Stimulated activated CD4-positive, alpha-beta T cell treated with anti-CD3 and anti-CD28 coated beads, TNF-alpha, amount 100 ng/mL, for 24 hours (primary cell): ENCODE data around the gene VEPH1.
A peak's percentile ranks its signal among the peaks of the same experiment; 100 is the strongest.

Experiments
- DNase-seq, 3 experiments: peaks; one replicate each; pipeline ENCODE4 v3.0.0-alpha.2; 2020; ENCODE audit warnings: low read depth in 3 of 3

Gene VEPH1

DNA sequence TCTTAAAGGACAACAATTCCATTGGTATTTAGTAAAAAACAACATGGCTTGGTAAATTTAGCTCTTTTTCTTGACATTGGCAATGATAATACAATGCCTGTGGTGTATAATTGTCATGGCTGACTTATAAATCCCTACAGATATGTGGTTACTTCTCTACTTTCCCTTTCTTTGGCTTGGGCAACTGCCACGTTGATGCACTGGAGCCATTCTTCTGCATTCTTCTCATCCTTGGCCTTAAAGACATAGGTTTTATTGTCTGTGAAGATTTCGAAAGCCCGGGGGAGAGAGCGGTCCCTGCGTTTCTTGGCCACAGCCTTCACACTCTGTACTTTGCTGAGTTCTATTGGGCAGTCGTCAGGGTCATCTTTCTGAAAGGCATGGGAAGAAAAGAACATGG is 242.2 kb downstream of the VEPH1 start:
- DNase-seq, result no peak

DNA sequence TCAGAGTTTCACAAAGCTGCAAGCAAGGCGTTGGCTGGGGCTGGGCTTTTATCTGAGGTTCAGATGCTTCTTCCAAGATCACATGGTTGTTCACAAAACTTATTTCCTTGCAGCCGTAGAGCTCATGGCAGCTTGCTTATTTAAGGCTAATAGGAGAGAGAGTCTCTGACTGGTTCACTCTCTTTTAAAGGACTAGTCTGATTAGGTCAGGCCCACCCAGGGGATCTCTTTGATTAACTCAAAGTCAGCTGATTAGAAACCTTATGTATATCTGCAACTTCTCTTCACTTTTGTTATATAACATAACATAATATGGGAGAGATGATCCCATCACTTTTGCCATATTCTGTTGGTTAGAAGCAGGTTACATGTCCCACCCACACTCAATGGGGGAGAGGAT is 243.4 kb downstream of the VEPH1 start:
- DNase-seq, result no peak

DNA sequence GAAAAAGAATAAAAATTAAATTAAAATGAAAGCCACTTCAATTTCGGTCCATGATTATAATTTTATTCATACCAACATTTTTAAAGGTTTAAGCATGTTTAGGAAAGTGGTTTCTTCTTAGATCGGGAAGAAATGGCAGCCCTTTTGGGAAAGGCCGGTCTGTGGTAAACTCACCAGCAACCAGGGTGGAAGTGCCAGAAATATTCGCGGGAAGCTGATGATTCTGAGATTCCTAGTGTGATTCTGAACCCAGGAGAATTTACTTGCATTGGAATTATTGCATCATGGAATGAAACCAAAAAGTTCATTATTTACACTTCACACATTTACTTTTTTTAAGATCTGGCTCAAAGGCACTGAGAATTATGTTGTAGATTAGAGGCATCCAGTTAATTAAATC is 246.1 kb downstream of the VEPH1 start:
- DNase-seq, result no peak

DNA sequence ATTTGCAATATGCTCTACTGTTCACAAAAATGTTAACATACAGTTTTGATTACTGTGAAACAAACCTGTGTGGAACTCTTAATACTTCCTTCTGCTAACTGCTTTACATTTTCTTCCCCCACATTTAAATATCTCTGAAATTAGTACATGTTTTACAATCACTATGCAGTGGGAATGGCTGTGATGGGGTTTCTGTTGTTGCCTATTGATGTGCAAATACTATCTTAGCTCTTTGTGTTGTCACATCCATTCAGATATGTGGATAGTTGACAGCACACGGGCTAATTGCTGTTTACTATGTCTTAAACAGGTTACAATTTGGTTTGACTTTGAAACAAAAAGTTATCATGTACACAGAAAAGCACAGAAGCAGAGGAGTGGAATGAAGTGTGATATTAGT is 247.4 kb downstream of the VEPH1 start:
- no peak for DNase-seq

DNA sequence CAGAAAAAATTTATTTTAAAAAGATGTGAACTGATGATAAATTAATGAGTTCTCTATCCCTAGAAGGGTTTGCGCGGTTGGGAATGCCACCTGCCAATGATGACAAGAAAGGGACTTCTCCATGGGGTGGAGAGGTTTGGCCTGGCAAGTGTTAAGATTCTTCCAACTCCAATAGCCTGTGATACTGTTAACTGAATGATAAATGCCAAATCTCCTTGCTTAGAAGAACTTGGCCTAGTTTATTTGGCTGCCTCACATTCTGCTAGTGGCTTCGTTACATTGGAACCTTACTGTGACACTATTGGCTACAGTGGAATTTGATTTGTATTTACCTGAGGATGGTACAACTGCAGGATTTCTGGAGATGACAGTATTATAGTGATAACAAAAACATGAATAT is 251.5 kb downstream of the VEPH1 start:
- no peak for DNase-seq

DNA sequence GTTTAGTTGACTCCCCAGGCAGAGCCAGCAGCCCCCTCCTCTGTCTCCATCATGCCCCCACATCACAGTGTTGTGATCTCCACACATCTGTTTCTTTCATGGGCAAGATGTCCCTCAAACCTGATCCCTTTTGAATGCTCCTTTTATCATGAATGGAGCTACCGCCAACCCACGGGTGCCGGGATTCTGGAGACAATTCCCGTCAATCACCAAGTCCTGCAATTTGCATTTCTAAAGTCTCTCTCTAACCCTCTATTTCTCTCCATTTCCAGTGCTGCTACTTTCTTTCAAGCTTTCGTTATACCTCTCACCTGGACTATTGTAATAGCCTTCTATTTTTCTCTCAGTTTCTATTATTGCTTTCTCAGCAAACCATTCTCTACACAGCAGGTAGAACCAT is 253.6 kb downstream of the VEPH1 start:
- no peak for DNase-seq

DNA sequence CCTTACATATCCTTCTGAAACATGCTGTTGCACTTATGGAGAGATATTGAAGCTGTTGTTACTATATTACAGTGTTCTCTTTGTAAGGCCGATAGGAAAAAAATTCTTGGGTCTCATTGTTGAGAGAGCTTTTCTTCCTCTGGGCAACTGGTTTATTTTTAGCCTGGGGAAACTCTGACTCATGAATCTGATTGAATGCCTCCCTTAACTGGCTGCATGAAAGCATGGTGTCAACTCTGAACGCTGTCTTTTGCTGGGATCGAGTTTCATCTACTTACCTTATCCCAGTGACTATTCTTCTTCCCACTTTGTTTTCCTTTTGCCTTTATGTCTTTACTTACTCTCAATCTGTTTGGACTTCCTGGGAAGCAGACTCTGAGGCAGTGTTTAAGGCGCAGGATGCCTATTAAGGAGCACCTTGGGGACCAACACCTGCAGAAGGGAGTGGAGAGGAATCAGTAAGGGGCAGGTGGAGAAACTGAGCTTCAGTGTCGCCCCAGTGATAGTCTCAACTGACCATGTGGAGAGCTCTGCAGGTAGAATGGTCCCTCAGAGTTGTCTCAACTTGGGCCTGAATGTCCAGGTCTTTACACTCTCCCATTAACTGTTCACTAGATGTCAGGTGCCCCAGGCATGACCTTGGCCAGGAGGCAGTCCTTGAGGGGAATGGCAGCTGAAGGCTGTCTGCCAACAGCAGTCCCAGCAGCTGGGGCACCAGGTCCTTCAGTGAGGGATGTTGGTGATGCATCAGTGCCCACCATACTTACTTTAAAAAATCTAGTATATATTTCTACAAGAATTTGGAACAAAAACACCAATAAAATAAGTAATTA is 254.4 kb downstream of the VEPH1 start:
- no peak for DNase-seq

DNA sequence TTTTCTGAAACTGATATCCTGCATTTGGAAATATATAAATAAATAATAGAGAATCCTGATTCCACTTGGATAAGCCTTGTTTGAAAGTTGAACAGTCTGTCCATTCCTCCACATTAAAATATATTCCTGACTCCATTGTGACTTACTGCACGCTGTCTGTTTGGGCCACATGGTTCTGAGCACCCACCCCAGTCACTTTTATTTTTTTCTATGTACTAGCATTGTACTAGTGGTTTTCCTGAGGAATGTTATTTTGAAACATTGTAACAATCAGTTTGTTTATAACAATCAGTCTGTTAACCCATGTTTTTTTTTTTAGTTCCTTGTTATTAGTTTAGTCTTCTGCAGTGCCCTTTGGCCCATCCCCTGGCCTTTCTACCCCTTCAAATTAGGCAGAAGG is 255.8 kb downstream of the VEPH1 start:
- DNase-seq, result no peak

DNA sequence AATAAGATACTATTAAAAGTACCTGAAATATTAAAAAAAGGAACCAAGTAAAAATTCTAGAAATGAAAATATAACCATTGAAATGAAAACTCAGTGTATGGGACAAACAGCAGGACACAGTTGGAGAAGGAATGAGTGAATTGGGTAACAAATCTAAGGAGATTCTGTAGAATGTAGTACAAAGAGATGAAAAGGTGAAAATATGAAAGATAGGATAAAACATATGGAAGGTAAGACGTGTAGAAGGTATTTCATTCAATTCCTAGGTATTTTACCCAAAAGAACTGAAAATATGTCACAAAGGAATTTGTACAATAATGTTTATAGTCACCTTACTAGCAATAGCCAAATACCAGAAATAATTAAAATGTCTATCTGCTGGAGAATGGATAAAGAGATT is 260.4 kb downstream of the VEPH1 start:
- DNase-seq, result no peak

DNA sequence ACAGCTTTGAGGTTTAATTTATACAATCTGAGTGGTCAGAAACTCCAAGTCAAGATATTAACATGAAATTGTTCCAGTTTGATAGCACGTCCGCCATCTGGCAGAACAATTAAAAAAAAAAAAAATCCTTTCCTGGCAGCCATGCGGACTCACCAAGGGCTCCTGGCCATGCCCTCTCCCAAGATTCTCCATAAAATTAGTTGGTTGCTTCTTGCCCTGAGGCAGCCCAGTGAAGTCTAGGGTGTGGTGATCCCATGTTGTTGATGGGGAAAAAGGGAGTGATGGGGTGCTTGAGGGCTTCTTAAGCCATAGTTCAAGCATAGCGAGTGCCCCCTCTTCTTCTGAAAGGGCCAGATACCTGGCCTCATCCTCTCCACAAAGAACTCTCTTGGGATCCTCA is 261.6 kb downstream of the VEPH1 start:
- no peak for DNase-seq

DNA sequence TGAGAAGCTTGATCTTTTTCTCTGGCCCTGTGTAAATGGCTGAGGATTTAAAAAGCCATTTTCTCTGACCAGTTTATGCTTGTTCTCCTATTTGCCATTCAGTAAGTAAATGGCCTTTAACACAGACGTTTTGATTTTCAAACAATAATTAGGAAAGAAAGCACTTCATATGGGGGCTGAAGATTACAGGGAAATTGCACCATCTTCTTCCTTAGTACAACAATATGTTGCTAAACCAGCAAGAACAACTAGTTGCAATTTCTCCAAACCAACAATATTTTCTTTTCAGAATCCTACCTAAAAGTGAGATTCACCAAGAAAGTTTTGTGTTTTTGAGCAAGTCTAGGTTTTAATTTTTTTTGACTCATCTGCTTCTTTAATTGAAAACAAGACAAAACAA is 262.8 kb downstream of the VEPH1 start:
- no peak for DNase-seq

DNA sequence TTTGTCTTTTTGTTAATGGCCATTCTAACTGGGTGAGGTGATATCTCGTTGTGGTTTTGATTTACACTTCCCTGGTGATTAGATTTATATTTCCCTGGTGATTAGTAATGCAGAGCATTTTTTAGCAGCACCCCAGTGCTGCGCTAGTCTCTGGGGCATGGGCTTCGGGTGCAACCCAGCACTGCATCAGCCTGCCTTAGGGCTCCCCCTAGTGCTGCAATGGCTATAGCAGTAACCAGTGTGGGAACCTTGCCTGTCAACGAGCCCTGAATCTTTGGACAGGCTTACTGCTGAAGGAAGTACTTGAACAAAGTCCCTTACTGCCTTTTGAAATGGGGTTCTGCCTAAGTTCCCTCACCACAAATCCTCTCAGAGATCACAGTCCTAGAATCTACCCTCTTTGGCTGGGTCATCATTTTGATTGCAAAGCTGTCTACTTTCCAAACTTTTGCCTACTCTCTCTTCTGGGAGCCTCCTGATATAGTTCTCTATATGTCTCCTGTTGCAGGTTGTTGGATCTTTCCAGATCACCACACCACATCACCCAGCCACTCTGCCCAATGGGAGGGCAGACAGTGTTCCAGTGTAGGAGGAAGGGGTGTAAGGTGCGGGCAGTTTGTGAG is 264.0 kb downstream of the VEPH1 start:
- peak; percentile 44 to 70 (median 48) for DNase-seq

DNA sequence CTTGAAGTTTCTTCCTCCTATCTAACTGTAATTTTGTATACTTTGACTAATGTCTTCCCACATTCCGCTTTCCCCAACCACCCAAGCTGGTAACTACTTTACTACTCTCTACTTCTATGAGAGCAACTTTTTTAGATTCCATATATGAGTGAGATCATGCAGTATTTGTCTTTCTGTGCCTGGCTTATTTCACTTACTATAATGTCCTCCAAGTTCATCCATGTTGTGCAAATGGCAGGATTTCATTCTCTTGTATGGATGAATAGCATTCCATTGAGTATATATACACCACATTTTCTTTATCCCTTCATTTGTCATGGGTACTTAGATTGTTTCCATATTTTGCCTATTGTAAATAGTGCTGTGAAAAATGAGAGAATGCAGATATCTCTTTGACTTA is 264.8 kb downstream of the VEPH1 start:
- DNase-seq, result no peak

DNA sequence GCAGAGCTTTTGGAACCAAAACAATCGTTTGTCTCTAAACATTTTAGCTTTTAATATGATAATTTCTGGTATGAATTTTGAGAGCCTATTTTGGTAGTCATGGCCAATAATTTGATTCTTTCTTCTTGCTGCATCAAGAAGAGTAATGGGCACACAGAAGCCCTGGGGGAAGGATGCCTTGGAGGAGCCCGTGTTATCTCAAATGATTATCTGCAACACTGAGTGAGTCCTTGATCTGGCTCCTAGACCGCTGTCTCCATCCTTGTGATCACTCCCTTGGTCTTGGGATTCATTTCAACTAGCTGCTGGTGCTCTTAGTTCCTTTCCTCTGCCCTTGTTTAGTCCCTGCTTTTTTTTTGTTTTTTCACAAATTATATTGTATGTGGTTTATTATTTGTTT is 265.3 kb downstream of the VEPH1 start:
- no peak for DNase-seq

DNA sequence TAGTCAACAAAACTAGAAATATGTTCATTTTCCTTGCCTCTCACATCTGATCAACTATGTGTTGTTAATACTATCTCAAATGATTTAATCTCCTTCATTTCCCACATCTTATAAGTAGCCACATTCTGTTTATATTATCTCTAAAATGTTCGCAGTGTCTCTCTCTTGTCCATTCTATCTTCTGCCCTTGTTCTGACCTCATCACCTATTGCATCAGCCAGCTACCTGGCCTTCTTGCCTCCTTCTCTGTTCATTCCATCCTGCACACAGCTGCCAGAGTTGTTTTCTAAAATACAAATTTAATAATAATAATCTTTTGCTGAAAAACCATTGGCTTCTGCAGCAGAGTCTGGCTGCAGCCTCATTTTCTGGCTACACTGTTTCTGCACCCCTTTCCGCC is 267.9 kb downstream of the VEPH1 start:
- DNase-seq, result no peak

DNA sequence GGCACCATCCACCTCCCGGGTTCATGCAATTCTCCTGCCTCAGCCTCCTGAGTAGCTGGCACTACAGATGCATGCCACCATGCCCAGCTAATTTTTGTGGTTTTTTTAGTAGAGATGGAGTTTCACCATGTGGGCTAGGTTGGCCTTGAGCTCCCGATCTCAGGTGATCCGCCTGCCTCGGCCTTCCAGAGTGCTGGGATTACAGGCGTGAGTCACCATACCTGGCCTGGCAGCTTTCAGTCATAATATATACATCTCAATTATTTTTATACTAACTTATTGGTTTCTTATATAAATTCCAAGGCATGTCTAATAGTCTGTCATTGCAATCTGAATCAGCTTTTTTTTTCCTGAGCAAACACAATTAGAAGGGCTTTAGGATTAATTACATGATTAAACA is 269.3 kb downstream of the VEPH1 start:
- no peak for DNase-seq

DNA sequence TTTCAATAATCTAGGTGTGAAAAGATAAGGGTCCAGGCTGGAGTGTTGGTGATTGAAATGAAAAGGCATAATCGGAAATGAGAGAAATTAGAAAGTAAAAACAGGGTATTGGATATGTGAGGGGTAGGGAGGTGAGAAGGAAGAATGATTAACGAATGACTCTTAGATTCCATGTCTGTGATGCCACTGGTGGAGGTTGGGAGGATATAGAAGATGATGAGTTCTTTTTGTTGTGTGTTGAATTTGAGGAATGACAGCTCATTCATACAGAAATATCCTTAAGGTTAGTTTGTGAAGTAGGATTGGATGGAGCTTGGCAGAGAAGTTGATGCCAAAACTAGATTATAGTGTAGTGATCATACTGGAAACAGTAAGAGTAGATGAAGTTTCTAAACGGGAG is 271.1 kb downstream of the VEPH1 start:
- DNase-seq, result no peak

DNA sequence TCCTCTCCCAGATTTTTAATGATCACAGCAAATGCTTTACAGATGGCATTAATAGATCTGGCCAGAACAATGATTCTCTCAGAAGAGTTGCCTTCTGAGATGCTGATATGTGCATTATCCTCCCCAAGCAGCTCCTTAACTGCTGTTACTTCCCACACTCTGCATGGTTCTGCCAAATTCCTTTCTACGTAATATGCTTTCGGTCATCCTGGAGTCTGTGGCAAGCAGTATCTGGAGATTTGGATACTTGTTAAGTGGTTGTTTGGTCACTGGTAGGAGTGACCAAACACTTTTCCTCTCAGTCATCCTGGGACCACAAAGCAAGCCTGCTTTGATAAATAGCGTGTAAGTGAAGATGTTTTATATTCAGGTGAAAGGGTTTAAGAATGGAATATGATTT is 272.1 kb downstream of the VEPH1 start:
- no peak for DNase-seq

DNA sequence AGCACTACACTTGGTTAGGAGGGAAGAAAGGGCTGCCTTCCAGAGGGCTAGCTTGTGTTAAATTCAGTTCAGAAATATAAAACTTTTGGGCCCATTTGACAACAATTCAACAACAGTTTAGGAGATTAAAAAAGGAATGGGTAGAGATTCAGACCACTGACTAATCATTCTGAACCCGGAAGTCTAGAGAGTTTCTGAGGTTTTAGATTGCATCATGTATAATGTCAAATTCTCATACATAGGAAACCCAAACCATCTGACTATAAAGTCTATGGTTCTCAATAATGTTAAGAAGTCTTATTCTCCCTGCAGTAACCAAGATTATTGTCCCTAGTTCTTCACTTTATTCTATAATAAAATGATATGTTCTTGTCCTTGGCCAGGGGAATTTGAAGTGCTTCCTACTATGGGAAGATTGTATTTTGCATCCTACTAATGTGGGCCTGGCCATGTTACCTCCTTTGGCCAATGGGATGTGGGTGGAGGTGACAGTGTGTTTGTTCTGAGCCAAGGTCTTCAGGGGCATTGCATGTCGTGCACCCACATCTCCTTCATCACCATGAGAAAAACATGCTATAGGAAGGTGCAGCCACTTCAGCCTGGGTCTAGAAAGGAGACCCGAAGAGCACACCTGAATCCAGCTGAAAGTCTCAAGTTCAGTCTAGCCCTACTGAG is 276.9 kb downstream of the VEPH1 start:
- no peak for DNase-seq

DNA sequence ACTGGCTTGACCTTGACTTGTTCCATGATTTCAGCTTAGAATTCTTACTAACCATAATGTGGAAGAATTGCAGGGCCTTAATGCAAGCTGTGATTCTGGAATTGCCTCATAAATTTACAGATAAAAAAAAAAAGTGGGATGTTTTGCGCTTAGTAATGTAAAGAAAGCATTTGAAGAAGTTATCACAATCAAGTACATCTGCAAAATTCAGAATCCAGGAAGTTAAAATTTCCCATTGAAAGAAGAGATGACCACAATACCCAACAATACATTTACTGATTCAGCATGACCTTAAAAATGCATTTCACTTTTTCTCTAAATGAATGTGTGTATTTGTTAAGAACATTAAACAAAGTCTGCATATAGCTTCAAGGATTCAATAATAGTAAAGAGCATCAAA is 278.2 kb downstream of the VEPH1 start:
- no peak for DNase-seq

DNA sequence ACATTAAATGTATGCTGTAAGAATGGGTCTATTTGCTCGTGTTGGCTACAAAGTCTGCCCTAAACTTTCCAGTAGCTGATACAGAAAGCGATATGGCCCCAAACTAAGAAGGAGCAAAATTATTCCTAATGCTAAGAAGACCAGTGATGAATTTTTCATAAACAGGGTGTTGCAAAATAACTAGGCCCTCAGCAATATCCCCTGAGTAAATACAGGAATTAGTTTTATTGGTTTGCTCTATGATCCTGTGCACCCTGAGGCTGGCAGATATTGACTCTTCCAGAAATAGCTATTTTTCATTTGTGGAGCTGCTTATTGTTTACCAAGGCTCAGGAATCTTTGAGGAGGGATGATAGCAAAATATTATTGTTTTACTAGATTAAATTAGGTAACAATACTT is 282.3 kb downstream of the VEPH1 start:
- no peak for DNase-seq

DNA sequence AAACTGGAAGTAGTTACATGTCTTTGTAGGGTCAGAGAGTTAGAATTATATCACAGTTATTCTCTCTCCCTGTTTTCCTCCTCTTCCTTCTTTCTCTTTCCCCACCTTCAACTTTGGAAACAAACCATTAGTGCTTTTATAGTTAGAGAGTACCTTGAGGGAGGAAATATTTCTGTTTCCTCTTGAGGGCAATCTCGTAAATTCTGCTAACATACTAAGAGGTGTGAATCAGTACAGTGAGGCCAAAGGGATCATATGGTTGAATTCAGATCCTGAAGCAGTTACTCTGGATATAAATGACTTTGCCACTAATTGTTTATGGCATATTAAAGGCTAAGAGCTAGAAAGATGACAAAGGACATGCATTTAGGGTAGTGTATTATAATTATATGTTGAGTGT is 283.0 kb downstream of the VEPH1 start:
- no peak for DNase-seq

DNA sequence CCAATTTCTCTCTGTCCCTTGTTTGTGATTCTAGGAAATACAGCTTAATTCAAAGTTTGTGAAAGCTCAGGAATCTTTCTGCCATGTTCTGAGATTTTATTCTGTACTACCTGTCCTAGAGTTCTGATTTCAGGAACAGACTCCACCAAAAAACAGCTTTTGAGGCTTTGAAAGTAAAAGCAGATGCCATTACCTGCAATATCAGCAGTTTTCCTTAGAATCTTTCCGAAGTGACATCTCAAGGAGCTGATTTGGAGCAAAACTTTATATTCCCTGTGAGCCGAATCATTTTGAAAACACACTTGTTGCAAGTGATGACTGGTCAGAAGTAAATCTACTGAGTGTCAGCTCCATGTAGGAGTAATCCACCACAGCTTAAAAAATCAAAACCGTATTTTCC is 284.0 kb downstream of the VEPH1 start:
- DNase-seq, result no peak
